DND-41 (cell line): Measurements from ENCODE around the gene TTC28.

Experiments
- ATAC-seq: fragments of 200-7000 bp; cut with Tn5 transposase; 3 replicates; pipeline ENCODE4 v1.9.1; 2021; ENCODE audit warnings: low read depth; ENCODE audit not compliant: insufficient read depth
- DNase-seq: peaks from one replicate; pipeline ENCODE4 v3.0.0-alpha.2; 2020
- H2AFZ ChIP-seq: 2 replicates; pipeline ENCODE4 v1.6.0; 2012; ENCODE audit warnings: low read depth, low read length
- H3K27ac ChIP-seq: 2 replicates; pipeline ENCODE4 v1.5.1; 2012; ENCODE audit warnings: low read length, inconsistent platforms
- H3K27me3 ChIP-seq: fragments of 200-600 bp; sonication (generic); 2 replicates; pipeline ENCODE4 v1.6.0; 2012; ENCODE audit warnings: low read length, mild to moderate bottlenecking, inconsistent platforms; ENCODE audit not compliant: insufficient read depth, poor library complexity
- H3K36me3 ChIP-seq: 2 replicates; pipeline ENCODE4 v1.5.1; 2012; ENCODE audit warnings: low read length, inconsistent platforms; ENCODE audit not compliant: insufficient read depth
- H3K4me1 ChIP-seq: 2 replicates; pipeline ENCODE4 v1.5.1; 2012; ENCODE audit warnings: mild to moderate bottlenecking, low read length; ENCODE audit not compliant: insufficient read depth
- H3K4me2 ChIP-seq: 2 replicates; pipeline ENCODE4 v1.6.0; 2012; ENCODE audit warnings: mild to moderate bottlenecking, moderate library complexity, low read length, inconsistent platforms; ENCODE audit not compliant: insufficient read depth
- H3K4me3 ChIP-seq, 2 experiments: fragments of 200-600 bp in 1 of 2; shearing (Covaris generic) in 1 of 2; 2 replicates each; pipeline ENCODE4 v1.5.1; 2012 to 2016; ENCODE audit warnings: inconsistent platforms in 2 of 2, low read length in 2 of 2, mild to moderate bottlenecking in 2 of 2, low read depth in 1 of 2, moderate library complexity in 1 of 2
- H3K79me2 ChIP-seq: 2 replicates; pipeline ENCODE4 v1.6.0; 2012; ENCODE audit warnings: low read length, inconsistent platforms; ENCODE audit not compliant: insufficient read depth
- H3K9ac ChIP-seq: 2 replicates; pipeline ENCODE4 v1.6.0; 2012; ENCODE audit warnings: low read depth, mild to moderate bottlenecking, inconsistent platforms, low read length, moderate library complexity
- H3K9me3 ChIP-seq: 2 replicates; pipeline ENCODE4 v1.5.1; 2012; ENCODE audit warnings: low read length, moderate library complexity, mild to moderate bottlenecking, inconsistent platforms; ENCODE audit not compliant: insufficient read depth, severe bottlenecking
- H4K20me1 ChIP-seq: 2 replicates; pipeline ENCODE4 v1.6.0; 2012; ENCODE audit warnings: low read length; ENCODE audit not compliant: insufficient read depth
- EZH2 ChIP-seq: IDR thresholded peaks from 3 replicates; pipeline ENCODE4 v1.6.1; 2012; ENCODE audit warnings: borderline replicate concordance, low read depth, mild to moderate bottlenecking, moderate library complexity, low read length, inconsistent platforms; ENCODE audit not compliant: severe bottlenecking
- TF ChIP-seq, protein P1 (sequence below): IDR thresholded peaks from 2 replicates; pipeline ENCODE4 v1.5.1; 2012; ENCODE audit warnings: borderline replicate concordance, low read length, moderate library complexity, mild to moderate bottlenecking; ENCODE audit not compliant: poor library complexity, severe bottlenecking; ENCODE audit errors: extremely low read depth

TTC28 gene

DNA sequence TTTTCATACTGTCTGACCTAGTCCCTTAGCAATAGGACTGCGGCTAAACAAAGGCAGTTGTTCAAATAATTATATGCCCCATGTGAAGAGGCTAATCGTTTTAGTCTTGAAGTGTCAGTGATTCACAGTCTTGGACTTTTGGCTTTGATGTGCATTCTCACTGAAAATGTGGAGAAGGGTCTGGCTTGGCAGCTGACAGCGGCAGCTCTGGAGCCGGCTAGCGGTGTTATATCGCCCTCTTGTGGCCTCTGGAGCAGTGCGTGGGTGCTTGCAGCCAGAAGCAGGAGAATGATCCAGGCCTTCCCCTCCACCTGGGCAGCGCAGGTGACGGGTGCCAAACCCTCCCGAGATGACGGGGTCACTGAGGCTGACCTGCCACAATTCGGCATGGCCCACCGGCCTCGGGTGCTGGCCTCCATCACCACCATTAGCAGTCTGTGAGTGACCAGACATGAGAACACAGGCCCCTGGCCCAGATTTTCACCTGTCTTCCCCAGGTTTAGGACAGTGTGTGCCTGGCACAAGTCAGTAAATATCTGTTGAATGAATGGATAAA is 670.3 kb downstream of the TTC28 start:
- no peak for TF ChIP-seq EZH2
- TF ChIP-seq, protein P1, sequence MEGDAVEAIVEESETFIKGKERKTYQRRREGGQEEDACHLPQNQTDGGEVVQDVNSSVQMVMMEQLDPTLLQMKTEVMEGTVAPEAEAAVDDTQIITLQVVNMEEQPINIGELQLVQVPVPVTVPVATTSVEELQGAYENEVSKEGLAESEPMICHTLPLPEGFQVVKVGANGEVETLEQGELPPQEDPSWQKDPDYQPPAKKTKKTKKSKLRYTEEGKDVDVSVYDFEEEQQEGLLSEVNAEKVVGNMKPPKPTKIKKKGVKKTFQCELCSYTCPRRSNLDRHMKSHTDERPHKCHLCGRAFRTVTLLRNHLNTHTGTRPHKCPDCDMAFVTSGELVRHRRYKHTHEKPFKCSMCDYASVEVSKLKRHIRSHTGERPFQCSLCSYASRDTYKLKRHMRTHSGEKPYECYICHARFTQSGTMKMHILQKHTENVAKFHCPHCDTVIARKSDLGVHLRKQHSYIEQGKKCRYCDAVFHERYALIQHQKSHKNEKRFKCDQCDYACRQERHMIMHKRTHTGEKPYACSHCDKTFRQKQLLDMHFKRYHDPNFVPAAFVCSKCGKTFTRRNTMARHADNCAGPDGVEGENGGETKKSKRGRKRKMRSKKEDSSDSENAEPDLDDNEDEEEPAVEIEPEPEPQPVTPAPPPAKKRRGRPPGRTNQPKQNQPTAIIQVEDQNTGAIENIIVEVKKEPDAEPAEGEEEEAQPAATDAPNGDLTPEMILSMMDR: peak; percentile 93
- Histone ChIP-seq H3K27me3 (no peaks in the 10 kb centered on the region), H3K4me1 (no peaks in the 10 kb centered on the region), H2AFZ (no peak overlapping the region), H3K9ac (no peak overlapping the region), H3K79me2 (no peaks in the 10 kb centered on the region), H3K36me3 (peaks cover 76% of the 10 kb centered on the region), H3K27ac (no peak overlapping the region), H3K4me3 (no peak overlapping the region), H3K9me3 (no peaks in the 10 kb centered on the region), H4K20me1 (0 out of 2 replicates have a peak, but pooled peaks cover 3% of the 10 kb centered on the region), H3K4me2 (no peak overlapping the region)
- peak; percentile 96 for ATAC-seq
- peak; percentile 79 for DNase-seq

DNA sequence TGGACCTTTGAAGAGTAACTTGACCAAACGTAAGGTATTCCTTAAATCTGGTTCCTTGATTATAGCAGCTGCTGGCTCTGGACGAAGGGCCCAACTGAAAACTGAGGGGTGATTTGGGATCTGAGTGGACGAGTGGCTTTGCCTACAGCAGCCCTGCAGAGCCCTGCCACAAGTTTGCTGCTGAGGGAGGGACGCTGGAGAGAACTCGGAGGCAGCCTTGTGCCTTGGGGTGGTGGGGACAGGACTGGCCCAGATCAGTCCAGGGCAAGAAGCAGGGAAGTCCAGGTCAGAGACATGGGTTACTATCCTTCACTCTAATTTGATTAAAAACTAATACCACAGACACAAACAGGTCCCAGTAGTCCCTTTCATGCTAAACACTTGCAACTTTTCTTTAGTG is 671.0 kb downstream of the TTC28 start:
- DNase-seq (no peak), ATAC-seq (no peak)
- no peaks in the 10 kb centered on the region for H3K79me2 ChIP-seq
- no peaks in the 10 kb centered on the region for H3K9me3 ChIP-seq
- no peak for TF ChIP-seq EZH2
- TF ChIP-seq, protein P1: no peak
- no peak overlapping the region for H3K27ac ChIP-seq
- 0 out of 2 replicates have a peak, but pooled peaks cover 3% of the 10 kb centered on the region for H4K20me1 ChIP-seq
- no peak overlapping the region for H2AFZ ChIP-seq
- no peak overlapping the region for H3K4me3 ChIP-seq
- H3K27me3 ChIP-seq: no peaks in the 10 kb centered on the region
- no peaks in the 10 kb centered on the region for H3K4me1 ChIP-seq
- no peak overlapping the region for H3K4me2 ChIP-seq
- peaks cover 75% of the 10 kb centered on the region for H3K36me3 ChIP-seq
- H3K9ac ChIP-seq: no peak overlapping the region

DNA sequence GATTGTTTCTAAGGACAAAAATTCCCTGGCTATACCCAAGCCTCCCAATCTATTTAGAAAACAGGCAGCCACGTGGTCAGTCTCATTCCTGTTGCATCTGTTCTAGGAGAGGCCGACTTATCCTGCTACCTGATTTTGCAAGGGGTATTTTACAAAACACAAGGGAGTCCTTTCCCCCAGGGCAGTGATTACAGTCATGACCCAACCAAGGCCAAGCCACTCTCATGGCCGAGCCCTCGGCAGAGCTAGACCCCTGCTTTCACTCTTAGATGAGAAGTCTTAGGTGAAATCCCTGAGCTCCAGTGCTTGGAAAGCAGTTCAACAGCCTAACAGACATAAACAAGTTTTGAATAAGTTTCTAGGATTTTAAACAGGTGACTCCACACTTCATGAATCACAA is 671.6 kb downstream of the TTC28 start:
- Histone ChIP-seq H3K27me3 (no peaks in the 10 kb centered on the region), H3K9me3 (no peaks in the 10 kb centered on the region), H2AFZ (no peak overlapping the region), H3K4me3 (no peak overlapping the region), H3K4me1 (no peaks in the 10 kb centered on the region), H3K4me2 (no peak overlapping the region), H3K79me2 (no peaks in the 10 kb centered on the region), H4K20me1 (0 out of 2 replicates have a peak, but pooled peaks cover 3% of the 10 kb centered on the region), H3K9ac (no peak overlapping the region), H3K36me3 (peaks cover 75% of the 10 kb centered on the region), H3K27ac (no peak overlapping the region)
- TF ChIP-seq EZH2: no peak
- TF ChIP-seq, protein P1: no peak
- no peak for DNase-seq
- no peak for ATAC-seq
